Spleen (tissue), 7 donors: ENCODE data around the gene IFIT2.

Experiments
- CTCF ChIP-seq, 11 experiments: fragments of 200-600 bp in 7 of 11; fragments of 450-650 bp in 4 of 11; sonication (generic) in 4 of 11; IDR thresholded peaks in 8 of 11; conservative IDR thresholded peaks in 3 of 11; 1 replicate in 7 of 11; 2 replicates in 4 of 11; pipeline versions ENCODE4 v1.4.0 to v1.8.0; 2016 to 2021; ENCODE audit warnings: antibody characterized with exemption in 11 of 11, inconsistent platforms in 4 of 11, mild to moderate bottlenecking in 1 of 11
- POLR2A ChIP-seq, 3 donors: fragments of 450-650 bp; IDR thresholded peaks; one replicate each; pipeline ENCODE4 v1.5.1; 2017; ENCODE audit warnings: antibody characterized with exemption in 3 of 3, mild to moderate bottlenecking in 1 of 3
- POLR2AphosphoS5 ChIP-seq, 3 donors: sonication (generic); formaldehyde crosslinking; IDR thresholded peaks; one replicate each; pipeline ENCODE4 v1.5.1; 2017; ENCODE audit warnings: antibody characterized with exemption in 3 of 3
- donor health status: DM: no; HTN: no; CAD: no; lungs with moderate emphysema.
- donor health status: DM: no; HTN: no; CAD: no.
- donor health status: DM: no; HTN: no; CAD: no.

- no peak for TF ChIP-seq POLR2A (IDR thresholded peaks at IDR 0.05)
- no peak for TF ChIP-seq CTCF (IDR thresholded peaks at IDR 0.05 in 8 of 11, conservative IDR thresholded peaks at IDR 0.05 in 3 of 11)
- no peak for TF ChIP-seq POLR2AphosphoS5 (IDR thresholded peaks at IDR 0.05)
Measured at GRCh38 chr10:89294721-89295239, 7.1 kb upstream of the IFIT2 start.
